ENCODE results near the gene IFIT3. TPM values are rescaled to one million over a fixed set of nuclear protein-coding genes. Genes with fewer than 3 reads are reported as not detected.
A peak's percentile ranks its signal among the peaks of the same experiment; 100 is the strongest.

Gene IFIT3
- total and polyA plus RNA-seq, 2 donors (not counting 1 experiment from before 2014, with no cell fraction given): 33.5 to 62.9 TPM

DNA sequence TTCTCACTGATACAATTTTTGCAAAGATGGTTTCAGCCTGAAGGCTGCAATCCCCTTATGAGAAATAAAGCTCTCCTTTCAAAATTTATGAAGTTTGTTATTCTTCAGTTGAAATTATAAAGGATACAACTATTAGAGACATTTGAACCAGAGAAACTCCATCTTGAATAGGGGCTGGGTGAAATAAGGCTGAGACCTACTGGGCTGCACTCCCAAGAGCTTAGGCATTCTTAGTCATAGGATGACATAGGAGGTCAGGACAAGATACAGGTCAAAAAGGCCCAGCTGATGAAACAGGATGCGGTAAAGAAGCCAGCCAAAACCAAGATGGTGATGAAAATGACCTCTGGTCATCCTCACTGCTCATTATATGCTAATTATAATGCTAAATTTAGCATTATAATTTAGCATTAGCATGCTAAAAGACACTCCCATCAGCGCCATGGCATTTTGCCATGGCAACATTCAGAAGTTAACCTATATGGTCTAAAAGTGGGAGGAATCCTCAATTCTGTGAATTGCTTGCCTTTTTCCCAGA, 27.7 kb downstream of the IFIT3 start:
- Histone ChIP-seq H3K4me2 (ENCODE audit: extremely low read depth, insufficient read depth, low read length) (no peak overlapping the region), H3K4me3 (replicated peaks in 1 of 4; ENCODE audit: control extremely low read depth in 1 of 4, insufficient read depth in 1 of 4, low read depth in 3 of 4, low read length in 4 of 4) (no peak overlapping the region), H3K9ac (ENCODE audit: insufficient read depth, low read length) (no peak overlapping the region), H4K20me1 (ENCODE audit: control insufficient read depth, extremely low read depth, insufficient read depth, low read length) (no peaks in the 10 kb centered on the region), H3K9me3 (ENCODE audit: control insufficient read depth, insufficient read depth, low read depth, low read length) (no peaks in the 10 kb centered on the region), H3K36me3 (ENCODE audit: control insufficient read depth, insufficient read depth, low read length) (no peaks in the 10 kb centered on the region), H3K27ac (ENCODE audit: insufficient read depth, low read length) (peak overlapping the region; percentile 67), H3K27me3 (ENCODE audit: control insufficient read depth, insufficient read depth, low read length) (no peaks in the 10 kb centered on the region), H3K4me1 (ENCODE audit: control insufficient read depth, extremely low read depth, insufficient read depth, low read length) (peaks cover 30% of the 10 kb centered on the region), H3K79me2 (ENCODE audit: control insufficient read depth, insufficient read depth, low read length) (no peaks in the 10 kb centered on the region), H2AFZ (ENCODE audit: low read length) (no peak overlapping the region)
- DNase-seq (ENCODE audit: low read depth in 2 of 2): peak; percentile 72 to 81
- TF ChIP-seq EZH2 (IDR thresholded peaks at IDR 0.05; ENCODE audit: low read length, missing control alignments): no peak
- TF ChIP-seq, protein P1, sequence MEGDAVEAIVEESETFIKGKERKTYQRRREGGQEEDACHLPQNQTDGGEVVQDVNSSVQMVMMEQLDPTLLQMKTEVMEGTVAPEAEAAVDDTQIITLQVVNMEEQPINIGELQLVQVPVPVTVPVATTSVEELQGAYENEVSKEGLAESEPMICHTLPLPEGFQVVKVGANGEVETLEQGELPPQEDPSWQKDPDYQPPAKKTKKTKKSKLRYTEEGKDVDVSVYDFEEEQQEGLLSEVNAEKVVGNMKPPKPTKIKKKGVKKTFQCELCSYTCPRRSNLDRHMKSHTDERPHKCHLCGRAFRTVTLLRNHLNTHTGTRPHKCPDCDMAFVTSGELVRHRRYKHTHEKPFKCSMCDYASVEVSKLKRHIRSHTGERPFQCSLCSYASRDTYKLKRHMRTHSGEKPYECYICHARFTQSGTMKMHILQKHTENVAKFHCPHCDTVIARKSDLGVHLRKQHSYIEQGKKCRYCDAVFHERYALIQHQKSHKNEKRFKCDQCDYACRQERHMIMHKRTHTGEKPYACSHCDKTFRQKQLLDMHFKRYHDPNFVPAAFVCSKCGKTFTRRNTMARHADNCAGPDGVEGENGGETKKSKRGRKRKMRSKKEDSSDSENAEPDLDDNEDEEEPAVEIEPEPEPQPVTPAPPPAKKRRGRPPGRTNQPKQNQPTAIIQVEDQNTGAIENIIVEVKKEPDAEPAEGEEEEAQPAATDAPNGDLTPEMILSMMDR (conservative IDR thresholded peaks at IDR 0.05 in 1 of 2, IDR thresholded peaks at IDR 0.05 in 1 of 2; ENCODE audit: low read depth in 1 of 2, low read length in 2 of 2): no peak

DNA sequence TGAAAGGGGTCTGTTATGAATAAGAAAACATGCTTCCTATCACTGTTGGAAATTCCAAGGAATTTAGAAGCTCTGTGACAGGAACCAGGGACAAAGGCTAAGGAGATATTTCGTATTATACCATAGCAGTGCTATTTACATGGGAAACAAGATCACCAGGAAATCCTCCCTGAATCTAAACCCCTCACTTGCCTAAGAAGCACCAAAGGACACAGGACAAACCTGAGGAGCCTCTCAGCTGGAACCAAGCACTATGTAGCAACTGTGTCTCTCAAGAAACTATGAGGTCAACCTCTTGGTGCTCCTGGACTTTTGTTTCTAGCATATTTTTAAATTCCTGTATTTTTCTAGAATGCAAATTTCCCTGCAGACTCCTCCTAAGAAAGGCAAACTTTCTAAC, 29.3 kb downstream of the IFIT3 start:
- Histone ChIP-seq H3K9ac (ENCODE audit: insufficient read depth, low read length) (no peak overlapping the region), H3K79me2 (ENCODE audit: control insufficient read depth, insufficient read depth, low read length) (no peaks in the 10 kb centered on the region), H3K9me3 (ENCODE audit: control insufficient read depth, insufficient read depth, low read depth, low read length) (no peaks in the 10 kb centered on the region), H3K4me2 (ENCODE audit: extremely low read depth, insufficient read depth, low read length) (no peak overlapping the region), H3K27ac (ENCODE audit: insufficient read depth, low read length) (no peak overlapping the region), H3K4me1 (ENCODE audit: control insufficient read depth, extremely low read depth, insufficient read depth, low read length) (peaks cover 18% of the 10 kb centered on the region), H3K4me3 (replicated peaks in 1 of 4; ENCODE audit: control extremely low read depth in 1 of 4, insufficient read depth in 1 of 4, low read depth in 3 of 4, low read length in 4 of 4) (no peak overlapping the region), H4K20me1 (ENCODE audit: control insufficient read depth, extremely low read depth, insufficient read depth, low read length) (no peaks in the 10 kb centered on the region), H3K36me3 (ENCODE audit: control insufficient read depth, insufficient read depth, low read length) (no peaks in the 10 kb centered on the region), H2AFZ (ENCODE audit: low read length) (no peak overlapping the region), H3K27me3 (ENCODE audit: control insufficient read depth, insufficient read depth, low read length) (no peaks in the 10 kb centered on the region)
- no peak for DNase-seq (ENCODE audit: low read depth in 2 of 2)
- TF ChIP-seq, protein P1 (conservative IDR thresholded peaks at IDR 0.05 in 1 of 2, IDR thresholded peaks at IDR 0.05 in 1 of 2; ENCODE audit: low read depth in 1 of 2, low read length in 2 of 2): no peak
- no peak for TF ChIP-seq EZH2 (IDR thresholded peaks at IDR 0.05; ENCODE audit: low read length, missing control alignments)

DNA sequence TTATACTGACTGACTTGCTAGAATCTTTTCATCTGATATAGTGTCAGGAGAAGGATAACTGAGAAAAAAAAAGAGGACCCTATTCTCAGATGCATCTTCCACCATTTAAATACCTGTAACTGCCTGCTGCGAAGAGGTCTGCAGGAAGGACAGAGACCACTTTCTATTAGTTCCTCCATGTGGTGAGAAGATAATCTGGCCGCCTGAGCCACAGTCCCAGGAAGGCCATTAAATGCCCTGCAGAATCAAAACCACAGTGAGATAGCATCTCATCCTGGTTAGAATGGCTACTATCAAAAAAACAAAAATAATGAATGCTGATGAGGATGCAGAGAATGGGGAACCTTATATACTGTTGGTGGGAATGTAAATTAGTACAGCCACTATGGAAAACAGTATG, 30.2 kb downstream of the IFIT3 start:
- Histone ChIP-seq H3K4me1 (ENCODE audit: control insufficient read depth, extremely low read depth, insufficient read depth, low read length) (peaks cover 15% of the 10 kb centered on the region), H4K20me1 (ENCODE audit: control insufficient read depth, extremely low read depth, insufficient read depth, low read length) (no peaks in the 10 kb centered on the region), H3K79me2 (ENCODE audit: control insufficient read depth, insufficient read depth, low read length) (no peaks in the 10 kb centered on the region), H3K36me3 (ENCODE audit: control insufficient read depth, insufficient read depth, low read length) (no peaks in the 10 kb centered on the region), H3K27ac (ENCODE audit: insufficient read depth, low read length) (no peak overlapping the region), H3K9ac (ENCODE audit: insufficient read depth, low read length) (no peak overlapping the region), H3K4me2 (ENCODE audit: extremely low read depth, insufficient read depth, low read length) (no peak overlapping the region), H3K4me3 (replicated peaks in 1 of 4; ENCODE audit: control extremely low read depth in 1 of 4, insufficient read depth in 1 of 4, low read depth in 3 of 4, low read length in 4 of 4) (no peak overlapping the region), H3K27me3 (ENCODE audit: control insufficient read depth, insufficient read depth, low read length) (no peaks in the 10 kb centered on the region), H3K9me3 (ENCODE audit: control insufficient read depth, insufficient read depth, low read depth, low read length) (no peaks in the 10 kb centered on the region), H2AFZ (ENCODE audit: low read length) (no peak overlapping the region)
- no peak for DNase-seq (ENCODE audit: low read depth in 2 of 2)
- TF ChIP-seq, protein P1 (conservative IDR thresholded peaks at IDR 0.05 in 1 of 2, IDR thresholded peaks at IDR 0.05 in 1 of 2; ENCODE audit: low read depth in 1 of 2, low read length in 2 of 2): no peak
- TF ChIP-seq EZH2 (IDR thresholded peaks at IDR 0.05; ENCODE audit: low read length, missing control alignments): no peak

All from fibroblast of lung (primary cell).